GM13976 (cell line): ENCODE data around the gene KDM6B.
A peak's percentile ranks its signal among the peaks of the same experiment; 100 is the strongest.

ENCODE experiments used
- DNase-seq: peaks from one replicate; pipeline ENCODE4 v3.0.0; 2012; ENCODE audit warnings: low spot score
- CTCF ChIP-seq: IDR thresholded peaks from 2 replicates; pipeline ENCODE4 v1.5.1; 2012; ENCODE audit warnings: borderline replicate concordance, mild to moderate bottlenecking; ENCODE audit not compliant: insufficient read depth; ENCODE audit errors: extremely low read depth, missing control alignments, control extremely low read depth
- in situ Hi-C: fragments of 300-500 bp; cut with MboI; formaldehyde crosslinking; loops from one replicate; pipeline ENCODE4 v1.12.0; 2022; ENCODE audit warnings: low sequenced_read_pairs, mixed read lengths, inconsistent platforms; ENCODE audit not compliant: unreplicated experiment

KDM6B gene

GRCh38 chr17:7832431-7832830, 1.6 kb upstream of the KDM6B start:
- TF ChIP-seq CTCF, result no peak
- DNase-seq, result no peak
- in situ Hi-C loops, result no loop called here

DNA sequence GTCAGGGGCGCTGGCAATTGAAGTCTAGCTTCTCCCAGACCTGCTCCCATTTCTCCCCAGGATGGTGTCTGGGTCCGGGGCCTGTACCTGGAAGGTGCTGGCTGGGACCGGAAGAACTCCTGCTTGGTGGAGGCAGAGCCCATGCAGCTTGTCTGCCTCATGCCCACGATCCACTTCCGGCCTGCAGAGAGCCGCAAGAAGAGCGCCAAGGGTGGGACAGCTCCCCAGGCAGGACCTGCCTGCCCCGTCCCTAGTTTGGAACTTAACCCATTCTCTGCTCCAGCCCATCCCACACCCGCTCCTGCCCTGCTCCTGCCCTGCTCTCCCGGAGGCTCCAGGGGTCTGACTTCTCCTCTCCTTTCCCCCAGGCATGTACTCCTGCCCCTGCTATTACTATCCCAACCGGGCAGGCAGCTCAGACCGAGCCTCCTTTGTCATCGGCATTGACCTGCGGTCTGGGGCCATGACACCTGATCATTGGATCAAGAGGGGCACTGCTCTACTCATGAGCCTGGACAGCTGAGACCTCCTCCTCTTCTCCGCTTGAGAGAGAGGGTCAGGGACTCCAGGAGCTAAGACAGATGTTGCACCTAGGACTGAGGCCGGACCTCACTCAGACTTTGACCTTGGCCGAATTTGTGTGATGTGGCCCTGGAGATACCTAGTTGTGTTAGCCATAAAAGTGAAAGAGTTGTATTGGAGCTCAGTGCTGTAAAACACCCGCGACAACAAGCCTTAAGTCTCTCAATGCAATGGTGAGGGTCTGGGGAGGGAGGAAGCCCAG, 814 bp upstream of the KDM6B start:
- no peak for DNase-seq
- no peak for TF ChIP-seq CTCF
- in situ Hi-C loops, result no loop called here

- no peak for DNase-seq
- in situ Hi-C loops, result no loop called here
- no peak for TF ChIP-seq CTCF
These were observed 532 bp downstream of the KDM6B start for GRCh38 chr17:7834542-7834956.

- TF ChIP-seq CTCF, result peak; percentile 93
- peak; percentile 93 for DNase-seq
- in situ Hi-C loops, result no loop called here
These were observed 1.2 kb downstream of the KDM6B start for GRCh38 chr17:7834957-7835813.

DNA sequence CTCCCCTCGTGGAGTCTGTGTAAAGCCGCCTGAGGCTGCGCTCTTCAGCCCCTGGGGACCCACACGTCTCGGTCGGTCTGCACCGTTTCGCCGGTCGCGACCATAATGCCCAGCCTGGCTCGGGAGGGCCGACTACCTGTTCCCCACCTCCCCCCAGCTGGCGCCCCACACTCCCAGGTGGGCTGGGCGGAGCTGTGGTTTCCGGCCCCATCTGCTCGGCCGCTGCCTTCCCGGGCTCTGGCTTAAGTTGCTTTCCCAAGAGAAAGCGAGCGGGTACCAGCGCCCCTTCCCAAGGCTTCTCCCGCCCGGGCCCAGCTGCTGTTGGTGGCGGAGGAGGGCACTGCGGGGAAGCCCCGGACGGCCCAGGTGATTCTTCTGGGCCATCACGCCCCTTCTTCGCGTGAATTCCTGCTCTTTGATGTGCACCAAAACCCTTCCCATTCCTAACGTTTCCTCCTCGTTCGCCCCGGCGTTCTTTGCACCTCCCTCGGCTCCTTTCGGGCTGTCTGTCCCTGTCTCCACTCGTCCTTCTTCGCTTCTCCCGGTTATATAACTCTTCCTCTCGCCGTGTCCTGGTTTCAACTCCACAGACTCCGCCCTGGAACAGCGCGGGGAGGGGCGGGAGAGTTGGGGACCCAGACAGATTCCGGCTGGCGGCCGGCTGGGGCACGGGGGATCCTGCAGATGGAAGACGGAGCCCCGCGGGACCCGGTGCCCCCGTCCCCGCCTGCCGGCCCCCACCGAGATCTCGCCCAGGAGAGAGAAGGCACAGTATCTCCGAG, 2.0 kb downstream of the KDM6B start:
- TF ChIP-seq CTCF, result no peak
- DNase-seq, result no peak
- in situ Hi-C loops, result no loop called here

DNA sequence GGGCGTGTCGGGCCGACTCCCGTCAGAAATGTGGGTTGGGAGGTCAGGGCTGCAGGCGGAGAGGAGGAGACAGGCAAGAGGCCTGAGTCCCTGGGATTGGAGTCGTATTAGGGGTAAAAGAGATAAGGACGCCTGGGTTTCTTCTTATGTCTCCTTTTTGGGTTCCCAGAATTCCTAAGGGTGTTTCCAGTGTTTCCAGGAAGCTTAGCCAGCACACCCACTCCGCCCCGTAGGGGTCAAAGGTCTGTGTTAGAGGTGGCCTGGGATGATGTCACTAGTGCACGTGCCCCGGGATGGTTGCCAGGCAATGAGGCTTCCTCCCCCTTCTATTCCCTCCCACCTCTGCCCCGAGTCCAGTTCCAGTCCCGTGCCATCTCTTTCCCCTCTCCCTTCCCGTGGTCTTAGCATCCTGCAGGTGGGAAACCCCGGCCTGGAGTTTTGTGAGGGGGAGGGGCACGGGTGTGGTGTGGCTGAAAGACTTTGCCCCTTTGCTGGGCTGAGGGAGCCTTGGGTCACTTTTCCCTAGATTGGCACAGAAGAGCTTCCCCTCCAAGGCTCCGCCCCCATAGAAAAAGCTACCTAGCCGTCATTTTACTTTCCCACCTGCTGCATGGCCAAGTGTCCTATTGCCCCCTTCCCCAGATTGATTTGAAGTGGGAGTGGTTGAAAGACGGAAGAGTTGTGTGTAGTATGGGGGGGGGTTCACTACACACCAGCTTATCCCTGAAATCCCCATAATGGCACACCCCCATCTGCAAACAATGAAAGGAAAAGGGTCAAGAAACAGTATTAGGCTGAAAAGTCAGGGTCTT, 2.8 kb downstream of the KDM6B start:
- DNase-seq, result no peak
- in situ Hi-C loops, result no loop called here
- TF ChIP-seq CTCF, result no peak
